SK-N-SH (cell line): ENCODE measurements around the gene C19orf47. TPM values are rescaled to one million over a fixed set of nuclear protein-coding genes. Genes with fewer than 3 reads are reported as not detected.

Experiments
- CTCF ChIA-PET: fragments of 300-600, 350-600 bp; formaldehyde crosslinking; extraction: SDS; loops from one replicate; lab custom pipeline; 2021; lab: Yijun Ruan, JAX
- POLR2A ChIA-PET: fragments of 350-600 bp; sonication (Branson Sonifier 250); formaldehyde crosslinking; extraction: SDS; loops from one replicate; lab custom pipeline; 2020; ENCODE audit warnings: antibody characterized with exemption, inconsistent platforms; lab: Yijun Ruan, JAX
- DNase-seq: peaks from one replicate; pipeline ENCODE4 v3.0.0; 2012
- H2AFZ ChIP-seq: fragments of 200-600 bp; sonication (generic); 2 replicates; pipeline ENCODE4 v1.8.1; 2016; ENCODE audit warnings: antibody characterized with exemption, mild to moderate bottlenecking, low read depth
- H3F3A ChIP-seq: fragments of 200-600 bp; sonication (generic); replicated peaks from 2 replicates; pipeline ENCODE3; 2016; ENCODE audit warnings: antibody characterized with exemption, mild to moderate bottlenecking; ENCODE audit not compliant: insufficient read depth
- H3K27ac ChIP-seq, 2 experiments: fragments of 200-500 bp in 1 of 2; fragments of 200-600 bp in 1 of 2; sonication (Bioruptor generic) in 1 of 2; sonication (generic), shearing (Covaris generic) in 1 of 2; 2 replicates each; pipeline versions ENCODE4 v1.5.1 to v1.6.1; 2014 to 2016; ENCODE audit warnings: low read depth in 2 of 2, inconsistent platforms in 1 of 2, low read length in 1 of 2, mild to moderate bottlenecking in 1 of 2, mixed read lengths in 1 of 2
- H3K27me3 ChIP-seq: fragments of 200-600 bp; sonication (generic), shearing (Covaris generic); 2 replicates; pipeline ENCODE4 v1.6.1; 2016; ENCODE audit warnings: mixed run types; ENCODE audit not compliant: insufficient read depth
- H3K36me3 ChIP-seq, 2 experiments: fragments of 200-500 bp in 1 of 2; fragments of 200-600 bp in 1 of 2; sonication (Bioruptor generic) in 1 of 2; sonication (generic) in 1 of 2; replicated peaks in 1 of 2; 2 replicates each; pipeline versions ENCODE3 to v1.5.1; 2014 to 2016; ENCODE audit warnings: low read length in 1 of 2, mild to moderate bottlenecking in 1 of 2; ENCODE audit not compliant: insufficient read depth in 2 of 2, control insufficient read depth in 1 of 2
- H3K4me1 ChIP-seq, 2 experiments: fragments of 200-500 bp in 1 of 2; fragments of 200-600 bp in 1 of 2; sonication (Bioruptor generic) in 1 of 2; sonication (generic), shearing (Covaris generic) in 1 of 2; 2 replicates each; pipeline versions ENCODE4 v1.5.1 to v1.6.1; 2014 to 2016; ENCODE audit warnings: low read depth in 1 of 2, low read length in 1 of 2, mixed run types in 1 of 2; ENCODE audit not compliant: insufficient read depth in 2 of 2, control insufficient read depth in 1 of 2
- H3K4me2 ChIP-seq: fragments of 200-600 bp; sonication (generic), shearing (Covaris generic); 2 replicates; pipeline ENCODE4 v1.6.1; 2017; ENCODE audit warnings: mixed run types
- H3K4me3 ChIP-seq, 2 experiments: fragments of 200-500 bp in 1 of 2; fragments of 200-600 bp in 1 of 2; sonication (Bioruptor generic) in 1 of 2; sonication (generic), shearing (Covaris generic) in 1 of 2; 2 replicates each; pipeline versions ENCODE4 v1.5.1 to v1.8.1; 2014 to 2016; ENCODE audit warnings: low read depth in 2 of 2, inconsistent platforms in 1 of 2, low read length in 1 of 2, mild to moderate bottlenecking in 1 of 2, mixed read lengths in 1 of 2, moderate library complexity in 1 of 2
- H3K79me2 ChIP-seq: fragments of 200-600 bp; sonication (generic); 2 replicates; pipeline ENCODE4 v1.8.1; 2017; ENCODE audit warnings: mild to moderate bottlenecking; ENCODE audit not compliant: insufficient read depth
- H3K9ac ChIP-seq: fragments of 200-600 bp; sonication (generic); 2 replicates; pipeline ENCODE4 v1.6.1; 2017; ENCODE audit warnings: mixed run types
- H3K9me2 ChIP-seq: fragments of 200-600 bp; sonication (generic); 2 replicates; pipeline ENCODE4 v1.6.1; 2017; ENCODE audit warnings: mixed run types
- H3K9me3 ChIP-seq: fragments of 200-600 bp; sonication (generic); 2 replicates; pipeline ENCODE4 v1.6.1; 2017; ENCODE audit warnings: mixed run types, mild to moderate bottlenecking, moderate library complexity
- H4K20me1 ChIP-seq: fragments of 200-600 bp; sonication (generic); 2 replicates; pipeline ENCODE4 v1.6.1; 2017; ENCODE audit warnings: mild to moderate bottlenecking, mixed run types; ENCODE audit not compliant: insufficient read depth
- ELF1 ChIP-seq: IDR thresholded peaks from 2 replicates; pipeline ENCODE4 v1.4.0; 2012
- FOXM1 ChIP-seq: IDR thresholded peaks from 2 replicates; pipeline ENCODE4 v1.4.0; 2012; ENCODE audit warnings: low read depth, mild to moderate bottlenecking
- NFIC ChIP-seq: IDR thresholded peaks from 2 replicates; pipeline ENCODE4 v1.4.0; 2012; ENCODE audit warnings: borderline replicate concordance
- NRF1 ChIP-seq: IDR thresholded peaks from 2 replicates; pipeline ENCODE4 v1.6.1; 2012; ENCODE audit warnings: low read depth, mild to moderate bottlenecking, low read length
- RXRA ChIP-seq: IDR thresholded peaks from 2 replicates; pipeline ENCODE4 v1.4.0; 2012; ENCODE audit warnings: low read depth, mild to moderate bottlenecking, borderline replicate concordance
- SIN3A ChIP-seq: IDR thresholded peaks from 2 replicates; pipeline ENCODE4 v1.6.1; 2012; ENCODE audit warnings: low read depth, mild to moderate bottlenecking, low read length, moderate library complexity, borderline replicate concordance
- SMC3 ChIP-seq: IDR thresholded peaks from 2 replicates; pipeline ENCODE4 v1.6.1; 2012; ENCODE audit warnings: low read depth, low read length, improper control_type of control experiment
- TAF1 ChIP-seq: IDR thresholded peaks from 2 replicates; pipeline ENCODE4 v1.6.1; 2012; ENCODE audit warnings: low read depth, mild to moderate bottlenecking, low read length, moderate library complexity, borderline replicate concordance
- TCF12 ChIP-seq: IDR thresholded peaks from 2 replicates; pipeline ENCODE4 v1.4.0; 2012
- ZBTB33 ChIP-seq: IDR thresholded peaks from 2 replicates; pipeline ENCODE4 v1.4.0; 2012; ENCODE audit warnings: low read depth, borderline replicate concordance
- WGBS: methylation state at CpG from one replicate; pipeline ENCODE4 v1.1.6; 2017; ENCODE audit warnings: low lambda C conversion rate; 5-methylcytosine and 5-hydroxymethylcytosine counted together
- polyA plus RNA-seq, 3 experiments: library from polyadenylated mRNA; depleted of rRNA; stranded (reverse); fragments of >200 nt; gene quantifications; 2 replicates each; pipeline ENCODE4 v1.2.3, GENCODE V29; 2012

Gene C19orf47
- polyA plus RNA-seq, 1 of the 3 experiments (the other 2 are of a cell fraction) = 17.2 TPM

DNA sequence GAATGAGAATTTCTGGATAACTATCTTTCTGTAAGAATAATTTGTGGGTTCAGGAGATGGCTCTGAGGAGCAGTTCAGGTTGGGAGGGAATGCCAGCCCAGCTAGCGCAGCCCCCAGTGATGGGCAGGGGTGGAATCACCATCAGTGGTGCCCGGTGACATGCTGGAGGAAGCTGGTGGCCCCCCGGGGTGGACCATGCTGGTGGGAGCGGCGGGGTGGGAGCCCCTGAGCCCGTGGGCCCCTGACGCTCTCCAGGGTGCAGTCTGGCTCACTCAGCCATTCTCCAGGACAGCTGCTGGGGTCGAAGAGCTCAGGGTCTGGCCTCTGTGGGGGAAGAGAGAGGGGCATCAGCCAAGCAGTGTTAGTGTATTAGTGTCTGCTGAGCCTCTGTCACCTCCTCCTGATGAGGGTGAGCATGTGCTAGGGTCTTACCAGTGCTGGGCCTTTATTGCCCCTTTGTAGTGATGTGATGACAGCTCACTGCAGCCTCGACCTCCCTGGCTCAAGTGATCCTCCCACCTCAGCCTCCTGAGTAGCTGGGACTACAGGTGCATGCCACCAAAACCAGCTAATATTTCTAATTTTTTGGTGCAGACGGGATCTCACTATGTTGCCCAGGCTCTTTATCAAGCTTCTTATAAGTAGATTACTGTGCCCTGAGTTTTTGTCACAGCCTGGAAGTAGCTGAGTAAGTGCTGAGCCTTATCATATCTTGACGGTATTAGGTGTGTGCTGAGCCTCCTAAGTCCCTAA, 31.4 kb upstream of the C19orf47 start:
- ChIA-PET POLR2A (interaction anchor here (0.7 kb wide), 2 partner anchors 8 to 9 kb away, joined by 3 to 4 read pairs; no protein-coding TSS in a partner anchor), CTCF (interaction anchor here (0.6 kb wide), 1 partner anchor 74 kb away, joined by 3 read pairs; no protein-coding TSS in a partner anchor)
- H2AFZ ChIP-seq = no peak overlapping the region

DNA sequence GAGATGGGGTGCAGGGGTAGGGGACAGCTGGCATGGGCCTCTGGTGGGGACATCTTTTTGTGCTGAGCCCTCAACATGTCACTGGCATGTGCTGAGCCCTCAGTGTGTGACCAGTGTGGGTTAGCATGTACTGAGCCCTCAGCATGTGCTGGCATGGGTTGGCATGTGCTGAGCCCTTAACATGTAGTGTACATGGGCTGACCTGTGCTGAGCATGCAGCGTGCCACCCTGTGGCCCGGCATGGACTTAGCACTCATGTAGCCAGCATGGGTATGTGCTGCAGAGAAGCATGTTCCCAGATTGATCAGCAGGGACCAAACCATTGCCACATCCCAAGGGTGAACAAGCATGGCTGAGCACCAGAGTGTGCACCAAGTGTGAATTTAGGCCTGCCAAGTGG, 30.3 kb upstream of the C19orf47 start:
- no peak for TF ChIP-seq ELF1
- POLR2A ChIA-PET = no interaction called here
- no peak overlapping the region for H3K27ac ChIP-seq

More for the DNA sequence above, 31.4 kb upstream of the C19orf47 start:
- Histone ChIP-seq H3K4me1 (no peaks in the 10 kb centered on the region), H3K27ac (no peak overlapping the region), H3K4me2 (no peak overlapping the region), H3K27me3 (no peaks in the 10 kb centered on the region), H3K9me3 (no peaks in the 10 kb centered on the region), H3F3A (no peaks in the 10 kb centered on the region), H3K4me3 (no peak overlapping the region), H4K20me1 (no peaks in the 10 kb centered on the region), H3K9me2 (no peaks in the 10 kb centered on the region), H3K36me3 (peaks cover 0 to 19% of the 10 kb centered on the region in 2 experiments), H3K9ac (no peak overlapping the region), H3K79me2 (no peaks in the 10 kb centered on the region)
- TF ChIP-seq NRF1 = no peak
- peak; percentile 17 for DNase-seq
- WGBS = 78% methylated on average over 6 of the region's 11 CpGs

GRCh38 chr19:40377876-40378385, 29.7 kb upstream of the C19orf47 start:
- H3K79me2 ChIP-seq = no peaks in the 10 kb centered on the region
- no peak overlapping the region for H3K27ac ChIP-seq
- H3K9me3 ChIP-seq = no peaks in the 10 kb centered on the region
- H3K9ac ChIP-seq = no peak overlapping the region
- peaks cover 5 to 26% of the 10 kb centered on the region in 2 experiments for H3K36me3 ChIP-seq
- POLR2A ChIA-PET = no interaction called here
- no peak overlapping the region for H3K4me2 ChIP-seq
- peak; percentile 17 for DNase-seq
- TF ChIP-seq TCF12 (no peak), NFIC (no peak), TAF1 (no peak), ZBTB33 (no peak), SMC3 (no peak), FOXM1 (no peak), SIN3A (no peak), RXRA (no peak)
- TF ChIP-seq, all 33 proteins: peak for 0
- no peaks in the 10 kb centered on the region for H3K27me3 ChIP-seq
- no peaks in the 10 kb centered on the region for H4K20me1 ChIP-seq
- CTCF ChIA-PET = no interaction called here
- no peaks in the 10 kb centered on the region for H3K9me2 ChIP-seq
- no peaks in the 10 kb centered on the region for H3K4me1 ChIP-seq
- H3K4me3 ChIP-seq = no peak overlapping the region
- H2AFZ ChIP-seq = no peak overlapping the region
- WGBS = 90% methylated on average over 21 of the region's 25 CpGs
- no peaks in the 10 kb centered on the region for H3F3A ChIP-seq

More for the DNA sequence above, 30.3 kb upstream of the C19orf47 start:
- no peaks in the 10 kb centered on the region for H3F3A ChIP-seq
- H3K27me3 ChIP-seq = no peaks in the 10 kb centered on the region
- H3K4me2 ChIP-seq = no peak overlapping the region
- H3K4me3 ChIP-seq = no peak overlapping the region
- CTCF ChIA-PET = no interaction called here
- no peaks in the 10 kb centered on the region for H3K9me2 ChIP-seq
- H3K4me1 ChIP-seq = no peaks in the 10 kb centered on the region
- H3K9me3 ChIP-seq = no peaks in the 10 kb centered on the region
- H3K79me2 ChIP-seq = no peaks in the 10 kb centered on the region
- H3K36me3 ChIP-seq = peaks cover 5 to 26% of the 10 kb centered on the region in 2 experiments
- no peaks in the 10 kb centered on the region for H4K20me1 ChIP-seq
- H3K9ac ChIP-seq = no peak overlapping the region
- H2AFZ ChIP-seq = no peak overlapping the region
- DNase-seq = peak; percentile 17
- no CpG with 5 or more reads among the region's 2 CpGs for WGBS
